ENCODE results near the gene TMC7.

GRCh38 chr16:19008245-19009169, 24.8 kb downstream of the TMC7 start:
- TF ChIP-seq CTCF (IDR thresholded peaks at IDR 0.05) (no peak), POLR2A (IDR thresholded peaks at IDR 0.05) (no peak)

All from testis (tissue), 2 donors.